HAP-1 (cell line): ENCODE data around the gene PSRC1.

Experiments
- DNase-seq, 2 experiments: peaks; one replicate each; pipeline ENCODE4 v3.0.0-alpha.2; 2016 to 2020; ENCODE audit warnings: low spot score in 2 of 2
- H3K27me3 ChIP-seq: fragments of 250-450 bp; sonication (Bioruptor Pico); 2 replicates; pipeline ENCODE4 v1.5.1; 2020; ENCODE audit warnings: low read depth, mild to moderate bottlenecking, moderate library complexity
- H3K36me3 ChIP-seq: fragments of 250-450 bp; sonication (Bioruptor Pico); replicated peaks from 2 replicates; pipeline ENCODE4 v1.5.1; 2020; ENCODE audit warnings: mild to moderate bottlenecking
- H3K4me1 ChIP-seq: fragments of 250-450 bp; sonication (Bioruptor Pico); 2 replicates; pipeline ENCODE4 v1.5.1; 2020; ENCODE audit warnings: mild to moderate bottlenecking
- H3K4me3 ChIP-seq: fragments of 250-450 bp; sonication (Bioruptor Pico); 2 replicates; pipeline ENCODE4 v1.5.1; 2020; ENCODE audit warnings: mild to moderate bottlenecking, moderate library complexity
- H3K9me3 ChIP-seq: fragments of 250-450 bp; sonication (Bioruptor Pico); 2 replicates; pipeline ENCODE4 v1.5.1; 2020; ENCODE audit warnings: mild to moderate bottlenecking, moderate library complexity
- in situ Hi-C: fragments of 300-500 bp; cut with MboI; formaldehyde crosslinking; loops from 3 replicates; pipeline ENCODE4 v1.14.3; 2020; ENCODE audit warnings: low sequenced_read_pairs, inconsistent platforms, mixed read lengths

The PSRC1 gene

DNA sequence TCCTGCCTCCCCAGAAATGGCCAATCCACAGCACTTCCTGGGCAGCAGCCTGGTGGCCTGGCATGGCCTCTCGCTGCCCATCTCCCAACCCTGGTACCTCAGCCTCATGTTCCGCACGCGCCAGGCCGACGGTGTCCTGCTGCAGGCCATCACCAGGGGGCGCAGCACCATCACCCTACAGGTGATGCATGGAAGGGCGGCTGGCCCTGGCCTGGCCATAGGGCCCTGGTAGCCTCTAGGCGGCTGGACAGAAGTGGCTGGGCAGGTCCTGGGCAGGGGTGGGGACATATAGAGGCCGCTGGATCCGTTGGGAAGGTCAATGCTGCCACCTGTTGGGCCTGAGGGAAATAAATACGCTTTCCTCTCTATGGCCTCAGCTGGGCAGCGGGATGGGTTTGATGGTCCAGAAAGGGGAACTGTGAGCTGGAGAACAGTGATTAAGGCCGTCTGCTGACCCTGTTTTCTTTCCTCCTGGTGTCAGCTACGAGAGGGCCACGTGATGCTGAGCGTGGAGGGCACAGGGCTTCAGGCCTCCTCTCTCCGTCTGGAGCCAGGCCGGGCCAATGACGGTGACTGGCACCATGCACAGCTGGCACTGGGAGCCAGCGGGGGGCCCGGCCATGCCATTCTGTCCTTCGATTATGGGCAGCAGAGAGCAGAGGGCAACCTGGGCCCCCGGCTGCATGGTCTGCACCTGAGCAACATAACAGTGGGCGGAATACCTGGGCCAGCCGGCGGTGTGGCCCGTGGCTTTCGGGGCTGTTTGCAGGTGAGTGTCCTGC lies 19.2 kb downstream of the PSRC1 start:
- peak; percentile 60 to 91 for DNase-seq
- Histone ChIP-seq H3K36me3 (peaks cover 17% of the 10 kb centered on the region), H3K9me3 (no peaks in the 10 kb centered on the region), H3K4me3 (no peak overlapping the region), H3K27me3 (no peaks in the 10 kb centered on the region), H3K4me1 (no peaks in the 10 kb centered on the region)
- in situ Hi-C loops = loop anchor here (10.0 kb wide), 1 partner anchor 271 kb away; the partner anchor contains the start of gene GPR61

GRCh38 chr1:109263234-109263596 lies 19.7 kb downstream of the PSRC1 start:
- in situ Hi-C loops = loop anchor here (10.0 kb wide), 1 partner anchor 272 kb away; the partner anchor contains the start of gene GPR61
- DNase-seq = no peak
- Histone ChIP-seq H3K36me3 (peaks cover 16% of the 10 kb centered on the region), H3K4me3 (no peak overlapping the region), H3K9me3 (no peaks in the 10 kb centered on the region), H3K27me3 (no peaks in the 10 kb centered on the region), H3K4me1 (no peaks in the 10 kb centered on the region)

DNA sequence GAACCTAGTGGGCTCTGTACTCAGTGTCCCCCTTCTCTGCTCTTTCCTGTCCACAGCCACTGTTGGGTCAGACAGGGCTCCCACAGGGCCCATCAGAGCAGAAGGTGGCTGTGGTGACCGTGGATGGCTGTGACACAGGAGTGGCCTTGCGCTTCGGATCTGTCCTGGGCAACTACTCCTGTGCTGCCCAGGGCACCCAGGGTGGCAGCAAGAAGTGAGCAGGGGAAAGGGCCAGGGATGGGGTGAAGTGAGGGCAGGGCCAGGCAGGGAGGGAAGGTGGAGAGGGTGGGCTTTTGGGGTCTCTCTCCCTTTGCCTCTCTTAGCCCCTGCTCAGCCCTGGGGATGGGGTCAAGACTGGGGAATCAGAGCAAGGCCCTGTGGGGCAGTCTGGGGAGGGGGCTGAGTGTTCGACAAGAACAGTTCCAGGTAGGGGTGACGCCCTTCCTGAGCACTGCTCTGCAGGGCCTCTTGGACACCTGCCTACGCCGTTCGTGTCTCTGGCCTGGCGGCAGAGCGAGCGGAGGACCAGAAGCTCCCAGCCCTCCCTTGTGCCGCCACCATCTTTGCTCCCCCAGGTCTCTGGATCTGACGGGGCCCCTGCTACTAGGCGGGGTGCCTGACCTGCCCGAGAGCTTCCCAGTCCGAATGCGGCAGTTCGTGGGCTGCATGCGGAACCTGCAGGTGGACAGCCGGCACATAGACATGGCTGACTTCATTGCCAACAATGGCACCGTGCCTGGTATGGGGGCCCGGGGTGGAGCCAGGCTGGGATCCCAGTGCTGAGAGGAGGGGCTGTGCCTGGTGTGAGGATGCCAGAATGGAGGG lies 20.5 kb downstream of the PSRC1 start:
- Histone ChIP-seq H3K4me1 (no peaks in the 10 kb centered on the region), H3K36me3 (peaks cover 11% of the 10 kb centered on the region), H3K4me3 (no peak overlapping the region), H3K27me3 (no peaks in the 10 kb centered on the region), H3K9me3 (no peaks in the 10 kb centered on the region)
- in situ Hi-C loops = loop anchor here (10.0 kb wide), 1 partner anchor 272 kb away; the partner anchor contains the start of gene GPR61
- DNase-seq = no peak

GRCh38 chr1:109261578-109261977 lies 21.4 kb downstream of the PSRC1 start:
- Histone ChIP-seq H3K4me1 (no peaks in the 10 kb centered on the region), H3K4me3 (no peak overlapping the region), H3K36me3 (peaks cover 11% of the 10 kb centered on the region), H3K9me3 (no peaks in the 10 kb centered on the region), H3K27me3 (no peaks in the 10 kb centered on the region)
- in situ Hi-C loops = loop anchor here (10.0 kb wide), 1 partner anchor 273 kb away; the partner anchor contains the start of gene GPR61
- no peak for DNase-seq

DNA sequence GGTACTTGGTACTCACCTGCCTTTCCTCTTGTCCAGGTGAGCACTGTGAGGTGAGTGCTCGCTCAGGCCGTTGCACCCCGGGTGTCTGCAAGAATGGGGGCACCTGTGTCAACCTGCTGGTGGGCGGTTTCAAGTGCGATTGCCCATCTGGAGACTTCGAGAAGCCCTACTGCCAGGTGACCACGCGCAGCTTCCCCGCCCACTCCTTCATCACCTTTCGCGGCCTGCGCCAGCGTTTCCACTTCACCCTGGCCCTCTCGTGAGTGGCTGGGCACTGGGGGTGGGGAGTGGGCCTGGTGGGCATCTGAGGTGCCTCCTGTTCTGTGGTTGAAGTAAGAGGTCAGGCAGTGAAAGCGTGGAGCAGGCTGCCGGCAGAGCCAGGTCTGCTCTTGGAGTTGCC lies 21.9 kb downstream of the PSRC1 start:
- no peak for DNase-seq
- in situ Hi-C loops = loop anchor here (10.0 kb wide), 1 partner anchor 274 kb away; the partner anchor contains the start of gene GPR61

GRCh38 chr1:109259674-109260557 lies 23.0 kb downstream of the PSRC1 start:
- no peak for DNase-seq
- Histone ChIP-seq H3K9me3 (no peaks in the 10 kb centered on the region), H3K36me3 (peaks cover 10% of the 10 kb centered on the region), H3K4me3 (no peak overlapping the region), H3K4me1 (peaks cover 2% of the 10 kb centered on the region), H3K27me3 (no peaks in the 10 kb centered on the region)
- in situ Hi-C loops = loop anchor here (10.0 kb wide), 1 partner anchor 275 kb away; the partner anchor contains the start of gene GPR61

More for the DNA sequence above, 21.9 kb downstream of the PSRC1 start:
- H3K27me3 ChIP-seq = no peaks in the 10 kb centered on the region
- H3K4me3 ChIP-seq = no peak overlapping the region
- no peaks in the 10 kb centered on the region for H3K9me3 ChIP-seq
- peaks cover 11% of the 10 kb centered on the region for H3K36me3 ChIP-seq
- H3K4me1 ChIP-seq = no peaks in the 10 kb centered on the region

GRCh38 chr1:109258481-109259466 lies 24.2 kb downstream of the PSRC1 start:
- peaks cover 4% of the 10 kb centered on the region for H3K36me3 ChIP-seq
- no peak for DNase-seq
- peaks cover 14% of the 10 kb centered on the region for H3K4me1 ChIP-seq
- in situ Hi-C loops = no loop called here
- H3K27me3 ChIP-seq = no peaks in the 10 kb centered on the region
- H3K4me3 ChIP-seq = no peak overlapping the region
- no peaks in the 10 kb centered on the region for H3K9me3 ChIP-seq

- in situ Hi-C loops = no loop called here
- H3K36me3 ChIP-seq = peaks cover 4% of the 10 kb centered on the region
- H3K27me3 ChIP-seq = no peaks in the 10 kb centered on the region
- no peak for DNase-seq
- H3K4me3 ChIP-seq = no peak overlapping the region
- no peaks in the 10 kb centered on the region for H3K9me3 ChIP-seq
- H3K4me1 ChIP-seq = peaks cover 19% of the 10 kb centered on the region
These were observed 25.1 kb downstream of the PSRC1 start for GRCh38 chr1:109257682-109258421.

- Histone ChIP-seq H3K36me3 (peaks cover 4% of the 10 kb centered on the region; the same call in 1 of the 2 replicates), H3K27me3 (no peaks in the 10 kb centered on the region), H3K9me3 (no peaks in the 10 kb centered on the region), H3K4me3 (no peak overlapping the region), H3K4me1 (peaks cover 19% of the 10 kb centered on the region)
- in situ Hi-C loops = no loop called here
- no peak for DNase-seq
These were observed 25.8 kb downstream of the PSRC1 start for GRCh38 chr1:109256971-109257681.

DNA sequence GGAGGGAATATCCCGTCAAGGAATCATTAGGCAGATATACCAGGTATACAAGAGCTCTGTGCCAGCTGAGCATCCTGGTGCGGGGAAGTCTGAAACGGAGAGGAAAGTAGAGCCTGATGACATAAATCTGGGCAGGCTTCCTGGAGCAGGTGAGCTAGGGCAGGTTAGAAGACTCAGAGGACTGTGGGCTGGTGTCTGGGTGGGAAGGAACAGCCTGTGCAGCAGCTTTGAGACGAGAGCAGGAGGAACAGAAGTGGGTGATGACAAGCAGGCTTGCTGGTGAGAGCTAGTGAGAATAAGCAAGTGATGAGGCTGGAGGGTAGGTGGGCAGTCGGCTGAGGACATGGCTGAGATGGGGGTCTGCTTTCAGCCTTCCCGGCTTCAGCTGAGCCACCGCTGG lies 26.9 kb downstream of the PSRC1 start:
- in situ Hi-C loops = no loop called here
- no peak for DNase-seq
- no peaks in the 10 kb centered on the region; the same call in 1 of the 2 replicates for H3K9me3 ChIP-seq
- H3K4me1 ChIP-seq = peaks cover 19% of the 10 kb centered on the region
- no peak overlapping the region for H3K4me3 ChIP-seq
- H3K36me3 ChIP-seq = peaks cover 4% of the 10 kb centered on the region; the same call in 1 of the 2 replicates
- no peaks in the 10 kb centered on the region for H3K27me3 ChIP-seq

- no peak for DNase-seq
- Histone ChIP-seq H3K4me1 (peaks cover 19% of the 10 kb centered on the region), H3K4me3 (no peak overlapping the region), H3K27me3 (no peaks in the 10 kb centered on the region), H3K36me3 (peaks cover 4% of the 10 kb centered on the region; the same call in 1 of the 2 replicates), H3K9me3 (no peaks in the 10 kb centered on the region; the same call in 1 of the 2 replicates)
- in situ Hi-C loops = no loop called here
These were observed 27.3 kb downstream of the PSRC1 start for GRCh38 chr1:109255678-109256077.
